Fibroblast of pulmonary artery (primary cell): ENCODE results near the gene MYOZ3.
A peak's percentile ranks its signal among the peaks of the same experiment; 100 is the strongest.

ENCODE experiments used
- DNase-seq: peaks from one replicate; pipeline ENCODE4 v3.0.0-alpha.2; 2010; ENCODE audit warnings: low read depth
- H3K4me3 ChIP-seq: replicated peaks from 2 replicates; pipeline ENCODE4 v1.5.1; 2011; ENCODE audit warnings: low read depth, mild to moderate bottlenecking, control low read depth, low read length, moderate library complexity
- CTCF ChIP-seq: IDR thresholded peaks from 2 replicates; pipeline ENCODE4 v1.5.1; 2011; ENCODE audit warnings: mild to moderate bottlenecking, control low read depth, low read length, inconsistent platforms; ENCODE audit errors: missing control alignments

Gene MYOZ3

GRCh38 chr5:150649108-150650020 lies 11.7 kb upstream of the MYOZ3 start:
- TF ChIP-seq CTCF, result no peak
- H3K4me3 ChIP-seq, result no peak overlapping the region
- no peak for DNase-seq

GRCh38 chr5:150650021-150651006 lies 10.7 kb upstream of the MYOZ3 start:
- no peak overlapping the region for H3K4me3 ChIP-seq
- DNase-seq, result no peak
- no peak for TF ChIP-seq CTCF

- no peak for DNase-seq
- H3K4me3 ChIP-seq, result no peak overlapping the region
- TF ChIP-seq CTCF, result no peak
Measured at GRCh38 chr5:150651382-150651781, 9.7 kb upstream of the MYOZ3 start.

- no peak for TF ChIP-seq CTCF
- H3K4me3 ChIP-seq, result no peak overlapping the region
- DNase-seq, result no peak
Measured at GRCh38 chr5:150651924-150652671, 9.0 kb upstream of the MYOZ3 start.

- TF ChIP-seq CTCF, result peak; percentile 47
- no peak for DNase-seq
Measured at GRCh38 chr5:150653145-150653761, 7.8 kb upstream of the MYOZ3 start.

More at GRCh38 chr5:150653145-150653761, 7.8 kb upstream of the MYOZ3 start:
- H3K4me3 ChIP-seq, result no peak overlapping the region
